Measurements from ENCODE around the gene CD96. TPM values are rescaled to one million over a fixed set of nuclear protein-coding genes. Genes with fewer than 3 reads are reported as not detected.
"Not testable (repeated sequence)": the region's sequence is repeated elsewhere in the genome, so short reads cannot be mapped to it uniquely, and the experiment has no call there.

CD96 gene
- total RNA-seq, 1 donor from 2014 or later, result 0.35 TPM

GRCh38 chr3:111653766-111654165 lies 111.8 kb downstream of the CD96 start:
- intact Hi-C loops (cut with DNase I), result no loop called here
- ATAC-seq, result no peak
- DNase-seq (ENCODE audit: missing footprints), result no peak

GRCh38 chr3:111662012-111662411 lies 120.0 kb downstream of the CD96 start:
- no peak for ATAC-seq
- no peak for DNase-seq (ENCODE audit: missing footprints)
- intact Hi-C loops (cut with DNase I), result no loop called here

- no peak for ATAC-seq
- no peak for DNase-seq (ENCODE audit: missing footprints)
- intact Hi-C loops (cut with DNase I), result no loop called here
These were observed 120.9 kb downstream of the CD96 start for GRCh38 chr3:111662907-111663306.

DNA sequence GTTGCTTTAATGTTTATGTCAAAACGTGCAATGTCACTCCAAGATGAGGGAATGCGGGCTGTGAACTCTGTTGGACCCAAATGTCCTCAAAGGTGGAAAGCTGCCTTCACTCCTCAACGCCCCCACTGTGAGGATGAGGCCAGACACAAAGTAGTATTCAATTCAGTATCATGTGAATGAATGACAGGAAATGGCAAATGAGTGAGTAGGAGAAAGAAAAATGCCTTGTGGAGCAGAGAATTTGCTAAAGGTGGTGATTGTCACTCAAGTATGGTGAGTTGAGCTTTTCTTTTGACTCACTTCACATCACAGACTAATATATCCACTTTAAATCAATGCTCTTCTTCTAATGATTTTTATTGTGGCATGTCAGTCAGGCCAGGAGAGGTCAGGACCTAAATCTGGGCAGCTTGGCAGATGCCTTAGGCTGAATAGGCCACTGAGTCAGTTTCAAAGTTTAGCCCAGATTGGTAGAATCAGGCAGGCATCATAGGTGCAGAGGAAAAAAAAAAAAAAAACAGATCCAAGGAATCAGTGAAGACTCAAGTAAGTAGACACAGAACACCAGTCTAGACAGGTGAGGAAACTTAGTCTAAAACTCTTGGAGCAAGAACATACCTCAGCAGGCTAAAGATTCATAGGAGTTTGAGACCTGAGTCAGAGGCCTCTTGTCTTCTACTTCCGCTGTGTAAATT lies 124.2 kb downstream of the CD96 start:
- intact Hi-C loops (cut with DNase I), result no loop called here
- ATAC-seq, result no peak
- DNase-seq (ENCODE audit: missing footprints), result no peak

DNA sequence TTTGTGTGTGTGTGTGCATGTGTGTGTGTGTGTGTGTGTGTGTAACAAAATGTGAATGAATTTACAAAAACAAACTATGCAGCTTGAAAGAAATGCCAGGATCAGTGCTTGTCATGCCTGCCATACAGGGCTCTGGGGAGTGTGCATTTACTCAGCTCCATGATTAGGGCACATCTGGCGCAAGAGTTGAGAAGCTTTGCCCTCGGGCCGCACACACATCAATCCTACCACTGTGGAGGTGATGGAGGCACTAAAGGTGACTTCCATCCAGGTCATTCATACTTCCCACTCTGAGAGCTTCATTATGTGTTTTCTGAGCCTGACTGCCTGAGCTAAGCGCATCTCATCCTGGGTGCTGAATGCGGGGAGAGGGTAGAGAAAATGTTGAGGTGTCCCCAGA lies 125.2 kb downstream of the CD96 start:
- intact Hi-C loops (cut with DNase I), result no loop called here
- DNase-seq (ENCODE audit: missing footprints) (no peak), ATAC-seq (no peak)

DNA sequence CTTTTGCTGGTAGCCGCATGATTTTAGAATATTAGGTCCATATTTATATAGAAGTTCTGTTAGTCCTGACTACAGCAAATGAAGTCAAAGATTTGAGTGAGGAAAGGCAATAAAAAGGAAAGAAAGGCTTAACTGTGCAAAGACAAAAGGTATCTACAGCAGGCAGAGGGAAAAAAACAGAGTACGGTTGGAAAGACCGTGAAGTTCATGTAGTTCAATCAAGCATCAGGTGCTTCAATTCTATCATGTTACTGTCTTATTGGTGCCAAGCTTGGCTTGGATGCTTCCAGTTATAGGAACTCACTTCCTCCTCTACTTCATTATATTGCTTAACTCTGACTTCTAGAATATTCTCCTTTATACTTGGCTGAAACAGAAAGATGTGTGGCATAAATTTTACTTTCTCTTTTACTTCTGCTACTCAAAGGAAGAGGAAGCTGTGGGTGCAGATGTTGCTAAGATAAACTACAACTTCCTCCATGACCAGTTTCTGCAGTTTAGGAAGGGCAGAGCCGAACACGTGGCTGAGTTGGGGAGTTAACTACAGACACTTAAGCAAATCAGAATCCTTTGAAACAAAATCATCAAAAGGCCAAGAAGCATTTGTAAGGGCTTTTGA lies 125.7 kb downstream of the CD96 start:
- intact Hi-C loops (cut with DNase I), result loop anchor here (2.0 kb wide), 1 partner anchor 375 kb away; no protein-coding TSS in a partner anchor
- DNase-seq (ENCODE audit: missing footprints) (peak; percentile 57), ATAC-seq (peak; percentile 77)

- intact Hi-C loops (cut with DNase I), result loop anchor here (2.0 kb wide), 1 partner anchor 374 kb away; no protein-coding TSS in a partner anchor
- ATAC-seq (no peak), DNase-seq (ENCODE audit: missing footprints) (no peak)
These were observed 126.3 kb downstream of the CD96 start for GRCh38 chr3:111668326-111668725.

DNA sequence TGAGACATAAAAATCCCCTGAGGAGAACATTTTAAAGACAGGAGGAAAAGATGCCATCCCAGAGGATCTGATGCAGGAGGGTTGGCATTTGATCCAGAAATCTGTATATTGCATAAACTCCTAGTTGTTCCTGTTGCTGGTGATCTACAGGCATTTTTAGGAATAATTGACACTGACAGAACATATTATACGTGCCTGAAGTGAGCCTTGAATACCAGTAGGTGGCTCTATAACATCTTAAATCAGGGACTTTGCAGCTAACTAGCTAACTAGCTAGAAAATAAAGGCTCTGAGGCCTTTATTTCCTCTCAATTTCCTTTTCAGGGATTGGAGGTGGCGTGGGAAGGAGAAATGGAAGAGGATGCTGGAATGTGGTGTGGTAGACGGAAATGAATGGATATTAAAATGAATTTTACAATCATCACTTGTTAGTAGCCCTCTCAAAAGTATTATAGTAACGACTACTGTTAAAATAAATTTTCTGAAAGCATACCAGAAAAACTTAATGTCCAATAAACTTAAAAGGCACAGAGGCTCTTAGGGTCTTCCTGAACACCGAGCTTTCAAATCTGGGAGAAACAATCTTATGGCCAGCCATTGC lies 127.0 kb downstream of the CD96 start:
- DNase-seq (ENCODE audit: missing footprints), result no peak
- intact Hi-C loops (cut with DNase I), result loop anchor here (1.0 to 2.0 kb wide), 2 partner anchors 343 to 374 kb away; no protein-coding TSS in a partner anchor

GRCh38 chr3:111669926-111670630 lies 128.1 kb downstream of the CD96 start:
- DNase-seq (ENCODE audit: missing footprints), result no peak
- ATAC-seq, result no peak
- intact Hi-C loops (cut with DNase I), result loop anchor here (1.0 to 2.0 kb wide), 2 partner anchors 342 to 373 kb away; no protein-coding TSS in a partner anchor

More for the DNA sequence above, 127.0 kb downstream of the CD96 start:
- ATAC-seq, result peak; percentile 81

DNA sequence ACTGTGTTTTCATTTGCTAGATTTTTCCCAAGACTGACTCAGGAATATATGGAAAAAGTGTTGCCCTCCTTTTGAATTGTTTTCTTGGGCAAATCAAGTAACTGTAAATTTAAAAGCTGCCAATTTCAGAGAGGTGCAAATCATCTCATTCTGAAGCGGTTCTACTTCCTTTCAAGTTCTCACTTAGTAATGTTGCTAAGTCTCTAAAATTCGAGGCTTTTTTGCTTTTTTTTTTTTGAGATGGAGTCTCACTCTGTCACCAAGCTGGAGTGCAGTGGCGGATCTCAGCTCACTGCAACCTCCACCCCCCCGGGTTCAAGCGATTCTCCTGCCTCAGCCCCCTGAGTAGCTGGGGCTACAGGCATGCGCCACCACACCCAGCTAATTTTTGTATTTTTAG lies 130.5 kb downstream of the CD96 start:
- DNase-seq (ENCODE audit: missing footprints); ATAC-seq; intact Hi-C loops (cut with DNase I): not testable (repeated sequence)

GRCh38 chr3:111675846-111676210 lies 133.8 kb downstream of the CD96 start:
- ATAC-seq (no peak), DNase-seq (ENCODE audit: missing footprints) (no peak)
- intact Hi-C loops (cut with DNase I), result no loop called here

DNA sequence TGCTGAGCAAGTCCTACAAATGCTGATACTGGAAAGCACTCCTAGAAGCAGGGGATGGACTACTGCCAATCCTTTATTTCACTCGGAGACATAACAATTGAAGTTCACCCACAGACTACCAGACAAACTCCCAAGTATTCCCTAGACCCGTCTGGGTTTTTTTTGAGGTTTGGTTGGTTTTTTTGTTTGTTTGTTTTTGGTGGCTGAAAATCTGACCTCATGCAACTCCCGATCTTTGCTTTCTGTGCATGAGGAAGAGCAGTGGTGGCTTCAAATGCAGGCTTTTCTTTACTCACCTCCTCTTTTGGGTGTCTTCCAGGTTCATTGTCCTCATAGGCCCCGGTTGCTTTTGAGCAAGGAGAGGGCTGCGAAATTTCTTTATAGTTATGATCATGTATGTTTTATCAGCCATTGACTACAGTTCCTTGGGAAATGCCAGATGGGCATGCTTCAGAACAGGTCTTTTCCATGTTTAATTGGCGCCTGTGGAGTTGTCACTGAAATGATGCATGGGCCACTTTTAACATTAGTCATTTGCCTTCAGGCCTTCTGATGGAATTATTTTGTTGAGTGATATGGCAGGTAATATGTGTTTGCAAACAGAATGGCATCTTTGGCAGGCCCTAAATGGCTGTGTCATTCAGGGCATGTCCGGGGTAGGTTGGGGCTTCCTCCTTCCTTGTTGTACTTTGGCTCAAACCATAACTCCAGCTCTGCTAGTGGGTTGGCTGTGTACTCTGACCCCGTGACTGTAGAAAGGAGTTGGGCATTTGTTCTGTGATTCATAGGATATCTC lies 134.4 kb downstream of the CD96 start:
- intact Hi-C loops (cut with DNase I), result no loop called here
- no peak for DNase-seq (ENCODE audit: missing footprints)
- ATAC-seq, result no peak

DNA sequence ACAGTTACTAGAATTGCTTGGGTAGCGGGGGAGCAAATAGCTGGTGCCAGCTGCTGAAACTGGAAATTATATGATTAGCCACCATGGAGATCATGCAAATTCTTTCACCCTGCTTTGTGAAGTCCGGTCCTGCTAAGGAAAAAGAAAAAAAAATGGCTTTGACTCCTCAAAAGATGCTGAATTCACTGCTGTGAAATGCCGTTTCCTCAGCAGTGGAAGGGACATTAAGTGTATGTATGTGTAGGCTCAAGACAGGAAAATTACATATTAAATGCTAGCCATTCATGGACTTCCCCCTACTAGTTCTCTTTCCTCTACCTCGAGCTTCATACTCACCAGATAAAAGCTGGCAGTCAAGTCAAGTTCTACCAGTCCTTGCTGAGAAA lies 135.0 kb downstream of the CD96 start:
- intact Hi-C loops (cut with DNase I), result no loop called here

DNA sequence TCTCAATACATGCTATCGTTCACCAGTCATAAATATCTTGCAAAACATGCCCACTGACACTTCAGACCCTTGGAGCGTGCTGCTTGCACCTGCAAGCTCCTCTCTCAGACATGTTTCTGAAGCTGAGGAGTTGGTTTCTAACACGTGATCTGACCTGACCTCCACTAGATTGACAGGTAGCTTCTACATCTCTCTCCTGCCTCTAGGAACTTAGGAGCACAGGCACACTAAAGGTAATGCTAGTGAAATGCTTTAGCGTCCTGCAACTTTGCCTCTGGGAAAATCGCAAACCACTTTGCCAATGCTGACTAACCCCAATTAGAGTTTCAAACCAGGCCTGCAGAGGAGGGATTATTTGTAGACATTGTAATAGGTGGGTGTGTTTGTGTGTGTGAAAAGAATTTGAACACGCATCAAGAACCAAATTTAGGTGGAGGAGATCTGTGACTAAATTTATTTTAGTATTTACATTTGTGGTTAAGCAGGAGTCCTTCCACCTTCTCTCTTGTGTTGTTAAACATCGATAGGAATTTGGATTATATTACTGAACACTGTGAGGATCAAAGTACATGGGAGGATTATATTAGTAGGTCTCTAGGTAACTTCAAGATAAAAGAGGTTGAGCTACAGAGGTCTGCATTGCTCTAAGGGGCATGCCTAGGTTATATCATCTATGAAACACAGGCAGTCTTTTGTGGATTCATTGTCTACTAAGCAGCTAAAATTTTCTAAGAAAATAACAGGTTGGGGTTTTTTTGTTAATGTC lies 139.8 kb downstream of the CD96 start:
- ATAC-seq, result no peak
- no peak for DNase-seq (ENCODE audit: missing footprints)
- intact Hi-C loops (cut with DNase I), result no loop called here

More for the DNA sequence above, 135.0 kb downstream of the CD96 start:
- no peak for DNase-seq (ENCODE audit: missing footprints)
- no peak for ATAC-seq

DNA sequence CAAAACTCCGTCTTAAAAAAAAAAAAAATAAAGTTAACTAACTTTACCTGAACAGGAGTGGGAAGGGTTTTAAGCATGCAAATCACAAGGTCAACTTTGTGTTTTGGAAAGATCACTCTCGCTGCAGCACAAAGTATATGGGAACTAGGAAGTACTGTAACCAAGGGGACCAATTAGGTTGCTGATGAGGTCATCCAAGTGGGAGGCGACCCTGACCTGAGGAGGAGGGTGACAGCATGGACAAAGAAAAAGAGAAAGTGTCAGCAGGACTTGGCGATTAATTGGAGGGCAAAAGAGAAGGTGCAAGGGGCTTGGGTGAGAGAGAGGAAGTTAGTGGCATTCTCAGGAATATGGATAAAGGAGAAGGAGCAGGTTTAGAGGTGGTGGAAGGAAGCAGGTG lies 142.6 kb downstream of the CD96 start:
- ATAC-seq, result no peak
- intact Hi-C loops (cut with DNase I), result no loop called here
- DNase-seq (ENCODE audit: missing footprints), result no peak

GRCh38 chr3:111688190-111688800 lies 146.3 kb downstream of the CD96 start:
- no peak for ATAC-seq
- intact Hi-C loops (cut with DNase I), result no loop called here
- no peak for DNase-seq (ENCODE audit: missing footprints)

GRCh38 chr3:111690242-111690641 lies 148.2 kb downstream of the CD96 start:
- DNase-seq (ENCODE audit: missing footprints) (no peak), ATAC-seq (no peak)
- intact Hi-C loops (cut with DNase I), result no loop called here
